ENCODE results near the gene TMEM62. TPM values are rescaled to one million over a fixed set of nuclear protein-coding genes. Genes with fewer than 3 reads are reported as not detected.

TMEM62 gene
- total and polyA plus RNA-seq, 2 experiments from 2014 or later = 17.3 to 34.0 TPM

DNA sequence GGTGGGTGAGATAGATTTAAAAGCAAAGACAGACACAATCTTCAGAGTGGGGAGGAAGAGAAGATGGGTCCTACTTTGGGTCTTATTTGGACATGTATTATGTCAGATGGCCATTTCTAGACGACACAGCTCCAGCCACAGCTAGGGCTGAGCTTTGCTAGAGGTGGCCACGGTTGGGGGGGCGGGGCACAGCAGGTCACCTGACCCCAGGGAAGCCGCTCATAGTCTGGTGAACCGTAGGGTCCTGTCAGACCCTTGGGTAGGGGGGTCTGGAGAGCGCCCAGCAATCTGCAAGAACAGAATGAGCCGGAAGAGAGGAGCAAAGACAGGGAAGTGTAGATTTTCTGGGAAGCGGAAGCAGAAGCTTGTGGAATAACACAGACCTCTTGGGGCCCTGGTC is 80.8 kb downstream of the TMEM62 start:
- Histone ChIP-seq H3K79me2 (no peaks in the 10 kb centered on the region), H2AFZ (no peak overlapping the region)
- no peak for TF ChIP-seq EZH2 (IDR thresholded peaks at IDR 0.05; ENCODE audit: borderline replicate concordance)
- no peak for TF ChIP-seq EZH2phosphoT487 (IDR thresholded peaks at IDR 0.05; ENCODE audit: low read depth, severe bottlenecking, unreplicated experiment)

DNA sequence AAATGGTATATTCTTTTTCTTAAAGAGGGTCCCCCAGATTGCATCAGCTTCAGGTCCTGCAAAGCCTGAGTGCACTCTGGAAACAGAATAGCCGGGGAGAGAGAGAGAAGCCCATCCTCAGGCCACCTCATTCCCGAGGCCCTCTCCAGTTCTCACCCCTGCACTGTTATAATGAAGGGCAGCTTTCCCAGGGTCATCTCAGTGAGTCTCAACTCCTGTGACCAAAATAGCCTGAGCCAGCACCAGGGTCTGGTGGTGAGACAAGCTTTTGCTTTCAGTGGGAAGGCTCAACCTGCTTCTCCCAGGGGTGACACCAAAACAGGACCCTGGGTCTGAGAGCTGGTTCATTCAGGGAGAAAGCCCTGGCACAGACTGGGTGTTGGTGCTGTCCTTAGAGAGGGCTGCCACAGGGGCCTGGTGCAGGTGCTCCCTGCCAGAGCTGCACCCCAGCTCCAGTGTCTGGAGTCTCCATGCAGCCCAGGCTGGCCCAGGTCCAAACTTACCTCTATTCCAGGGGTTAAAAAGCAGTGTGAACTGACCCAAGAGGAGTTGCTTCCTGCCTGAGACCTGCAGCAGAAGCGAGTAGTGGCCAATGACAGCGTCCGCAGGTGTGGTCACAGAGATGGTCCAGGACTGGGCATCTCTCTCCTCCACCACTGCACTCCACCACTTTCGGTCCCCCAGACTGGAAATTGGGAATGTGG is 81.4 kb downstream of the TMEM62 start:
- no peaks in the 10 kb centered on the region for H3K4me1 ChIP-seq (ENCODE audit: insufficient read depth)
- no peaks in the 10 kb centered on the region for H3K9me3 ChIP-seq (ENCODE audit: low read depth)
- H2AFZ ChIP-seq = no peak overlapping the region
- H3K27me3 ChIP-seq = no peaks in the 10 kb centered on the region
- no peak overlapping the region for H3K4me3 ChIP-seq
- TF ChIP-seq EZH2phosphoT487 (IDR thresholded peaks at IDR 0.05; ENCODE audit: low read depth, severe bottlenecking, unreplicated experiment) (no peak), EZH2 (IDR thresholded peaks at IDR 0.05; ENCODE audit: borderline replicate concordance) (no peak)
- TF ChIP-seq, protein P1, sequence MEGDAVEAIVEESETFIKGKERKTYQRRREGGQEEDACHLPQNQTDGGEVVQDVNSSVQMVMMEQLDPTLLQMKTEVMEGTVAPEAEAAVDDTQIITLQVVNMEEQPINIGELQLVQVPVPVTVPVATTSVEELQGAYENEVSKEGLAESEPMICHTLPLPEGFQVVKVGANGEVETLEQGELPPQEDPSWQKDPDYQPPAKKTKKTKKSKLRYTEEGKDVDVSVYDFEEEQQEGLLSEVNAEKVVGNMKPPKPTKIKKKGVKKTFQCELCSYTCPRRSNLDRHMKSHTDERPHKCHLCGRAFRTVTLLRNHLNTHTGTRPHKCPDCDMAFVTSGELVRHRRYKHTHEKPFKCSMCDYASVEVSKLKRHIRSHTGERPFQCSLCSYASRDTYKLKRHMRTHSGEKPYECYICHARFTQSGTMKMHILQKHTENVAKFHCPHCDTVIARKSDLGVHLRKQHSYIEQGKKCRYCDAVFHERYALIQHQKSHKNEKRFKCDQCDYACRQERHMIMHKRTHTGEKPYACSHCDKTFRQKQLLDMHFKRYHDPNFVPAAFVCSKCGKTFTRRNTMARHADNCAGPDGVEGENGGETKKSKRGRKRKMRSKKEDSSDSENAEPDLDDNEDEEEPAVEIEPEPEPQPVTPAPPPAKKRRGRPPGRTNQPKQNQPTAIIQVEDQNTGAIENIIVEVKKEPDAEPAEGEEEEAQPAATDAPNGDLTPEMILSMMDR (IDR thresholded peaks at IDR 0.05; ENCODE audit: poor library complexity) = no peak
- H3K27ac ChIP-seq = no peak overlapping the region
- H3K4me2 ChIP-seq = no peak overlapping the region
- H4K20me1 ChIP-seq (ENCODE audit: insufficient read depth, poor library complexity, severe bottlenecking) = no peaks in the 10 kb centered on the region
- no peaks in the 10 kb centered on the region for H3K36me3 ChIP-seq (replicated peaks; ENCODE audit: insufficient read depth, low read depth)
- DNase-seq (ENCODE audit: low spot score) = no peak
- 92% methylated on average over 6 of the region's 6 CpGs for WGBS (ENCODE audit: low lambda C conversion rate, missing lambda C conversion rate)
- no peaks in the 10 kb centered on the region for H3K9me2 ChIP-seq (replicated peaks; ENCODE audit: insufficient read depth)
- H3K79me2 ChIP-seq = no peaks in the 10 kb centered on the region

More for the DNA sequence above, 80.8 kb downstream of the TMEM62 start:
- no peak for DNase-seq (ENCODE audit: low spot score)
- Histone ChIP-seq H3K27me3 (no peaks in the 10 kb centered on the region), H4K20me1 (ENCODE audit: insufficient read depth, poor library complexity, severe bottlenecking) (no peaks in the 10 kb centered on the region), H3K36me3 (replicated peaks; ENCODE audit: insufficient read depth, low read depth) (no peaks in the 10 kb centered on the region), H3K9me2 (replicated peaks; ENCODE audit: insufficient read depth) (no peaks in the 10 kb centered on the region), H3K4me1 (ENCODE audit: insufficient read depth) (no peaks in the 10 kb centered on the region), H3K27ac (no peak overlapping the region), H3K4me3 (no peak overlapping the region), H3K9me3 (ENCODE audit: low read depth) (no peaks in the 10 kb centered on the region), H3K4me2 (no peak overlapping the region)
- WGBS (ENCODE audit: low lambda C conversion rate, missing lambda C conversion rate) = 68% methylated on average over 8 of the region's 8 CpGs

DNA sequence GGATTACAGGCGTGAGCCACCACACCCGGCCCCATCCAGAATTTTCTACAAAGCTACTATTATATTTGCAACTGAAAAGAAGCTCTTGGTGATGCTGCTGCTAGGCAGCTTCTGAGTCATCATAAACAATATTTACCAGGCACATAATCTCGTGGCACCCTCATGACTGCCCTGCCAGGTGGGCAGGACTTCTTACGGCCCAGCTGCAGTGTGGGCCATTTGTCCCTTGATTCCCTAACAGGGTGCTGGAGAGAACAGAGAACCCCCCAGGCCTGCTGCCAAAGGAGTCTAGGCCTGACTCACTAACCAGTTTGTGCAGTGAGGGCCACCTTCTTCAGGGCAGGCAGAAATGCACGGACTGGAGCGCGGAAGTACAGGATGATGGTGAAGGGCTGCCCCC is 82.6 kb downstream of the TMEM62 start:
- Histone ChIP-seq H3K79me2 (no peaks in the 10 kb centered on the region), H3K27me3 (no peaks in the 10 kb centered on the region), H3K4me1 (ENCODE audit: insufficient read depth) (no peaks in the 10 kb centered on the region), H3K4me2 (no peak overlapping the region), H3K9me2 (replicated peaks; ENCODE audit: insufficient read depth) (no peaks in the 10 kb centered on the region), H3K27ac (no peak overlapping the region), H3K9me3 (ENCODE audit: low read depth) (no peaks in the 10 kb centered on the region), H3K36me3 (replicated peaks; ENCODE audit: insufficient read depth, low read depth) (no peaks in the 10 kb centered on the region), H3K4me3 (no peak overlapping the region), H4K20me1 (ENCODE audit: insufficient read depth, poor library complexity, severe bottlenecking) (no peaks in the 10 kb centered on the region), H2AFZ (no peak overlapping the region)
- DNase-seq (ENCODE audit: low spot score) = no peak
- WGBS (ENCODE audit: low lambda C conversion rate, missing lambda C conversion rate) = 88% methylated on average over 7 of the region's 7 CpGs
- TF ChIP-seq, protein P1 (IDR thresholded peaks at IDR 0.05; ENCODE audit: poor library complexity) = no peak
- TF ChIP-seq EZH2 (IDR thresholded peaks at IDR 0.05; ENCODE audit: borderline replicate concordance) = no peak
- no peak for TF ChIP-seq EZH2phosphoT487 (IDR thresholded peaks at IDR 0.05; ENCODE audit: low read depth, severe bottlenecking, unreplicated experiment)

DNA sequence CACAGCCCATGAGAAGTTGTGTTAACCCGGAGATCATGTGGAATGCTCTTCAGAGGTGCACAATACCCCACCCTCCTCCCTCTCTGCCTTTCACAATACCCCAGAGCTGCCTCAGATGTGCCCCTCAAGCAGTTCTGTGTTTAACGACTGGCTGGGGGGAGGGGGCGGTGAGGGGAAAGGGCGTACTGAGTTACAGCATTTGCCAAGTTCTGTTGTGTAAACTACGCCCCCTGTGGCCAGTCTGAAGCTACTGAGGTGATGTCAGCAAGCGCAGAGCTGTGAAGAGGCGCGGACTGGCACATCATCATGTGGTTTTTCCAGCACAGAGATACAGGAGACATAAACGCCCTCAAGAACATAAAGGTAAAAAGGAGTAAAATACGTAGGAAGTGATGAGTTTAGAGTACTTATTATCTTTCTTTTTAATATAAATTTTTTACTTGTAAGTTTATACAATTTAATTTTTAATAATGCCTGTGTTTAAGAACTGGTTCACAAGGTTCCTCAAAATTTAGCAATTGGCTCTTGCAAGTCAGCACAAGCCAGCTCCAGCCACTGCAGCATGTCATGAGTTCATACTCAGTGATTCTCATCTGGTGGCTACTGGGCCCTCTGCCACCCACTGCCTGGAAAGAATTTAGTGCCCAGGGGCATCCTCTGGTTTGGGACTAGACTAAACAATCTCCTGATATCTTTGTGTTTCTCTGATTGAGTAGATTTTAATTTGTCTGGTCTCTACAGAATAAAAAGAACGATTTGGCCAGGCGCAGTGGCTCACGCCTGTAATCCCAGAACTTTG is 85.7 kb downstream of the TMEM62 start:
- no peaks in the 10 kb centered on the region for H3K9me2 ChIP-seq (replicated peaks; ENCODE audit: insufficient read depth)
- H3K27me3 ChIP-seq = no peaks in the 10 kb centered on the region
- H2AFZ ChIP-seq = no peak overlapping the region
- H3K9me3 ChIP-seq (ENCODE audit: low read depth) = no peaks in the 10 kb centered on the region
- no peaks in the 10 kb centered on the region for H4K20me1 ChIP-seq (ENCODE audit: insufficient read depth, poor library complexity, severe bottlenecking)
- WGBS (ENCODE audit: low lambda C conversion rate, missing lambda C conversion rate) = 53% methylated on average over 11 of the region's 13 CpGs
- no peaks in the 10 kb centered on the region for H3K36me3 ChIP-seq (replicated peaks; ENCODE audit: insufficient read depth, low read depth)
- no peaks in the 10 kb centered on the region for H3K79me2 ChIP-seq
- TF ChIP-seq, protein P1 (IDR thresholded peaks at IDR 0.05; ENCODE audit: poor library complexity) = peak; percentile 38
- TF ChIP-seq EZH2 (IDR thresholded peaks at IDR 0.05; ENCODE audit: borderline replicate concordance) = no peak
- peak; percentile 47 for DNase-seq (ENCODE audit: low spot score)
- H3K4me3 ChIP-seq = no peak overlapping the region
- H3K27ac ChIP-seq = no peak overlapping the region
- no peaks in the 10 kb centered on the region for H3K4me1 ChIP-seq (ENCODE audit: insufficient read depth)
- H3K4me2 ChIP-seq = no peak overlapping the region

Measured in hepatocyte (in vitro differentiated cells).